GM23338 (cell line): ENCODE data around the gene PLA2G2E. TPM values are rescaled to one million over a fixed set of nuclear protein-coding genes. Genes with fewer than 3 reads are reported as not detected.

Experiments
- ATAC-seq: fragments of 200-7000 bp; cut with Tn5 transposase; 3 replicates; pipeline ENCODE4 v1.9.1; 2020
- DNase-seq: peaks from one replicate; pipeline ENCODE4 v3.0.0-alpha.2; 2015; ENCODE audit warnings: low spot score
- H2AFZ ChIP-seq: fragments of 200-600 bp; sonication (generic); 2 replicates; pipeline ENCODE4 v1.8.0; 2016; ENCODE audit warnings: antibody characterized with exemption, mild to moderate bottlenecking, moderate library complexity
- H3F3A ChIP-seq: fragments of 200-600 bp; sonication (generic); replicated peaks from 2 replicates; pipeline ENCODE4 v1.8.0; 2017; ENCODE audit warnings: antibody characterized with exemption, mixed run types, low read depth
- H3K27ac ChIP-seq: fragments of 200-600 bp; sonication (generic); 2 replicates; pipeline ENCODE4 v1.6.1; 2016; ENCODE audit warnings: low read depth
- H3K27me3 ChIP-seq: fragments of 200-600 bp; sonication (generic); 2 replicates; pipeline ENCODE4 v1.8.0; 2016; ENCODE audit warnings: mild to moderate bottlenecking, mixed run types, moderate library complexity; ENCODE audit not compliant: insufficient read depth
- H3K36me3 ChIP-seq: fragments of 200-600 bp; sonication (generic); 2 replicates; pipeline ENCODE4 v1.8.0; 2016; ENCODE audit warnings: mild to moderate bottlenecking; ENCODE audit not compliant: insufficient read depth
- H3K4me1 ChIP-seq: fragments of 200-600 bp; sonication (generic); 2 replicates; pipeline ENCODE4 v1.8.0; 2016; ENCODE audit warnings: mild to moderate bottlenecking, moderate library complexity; ENCODE audit not compliant: insufficient read depth
- H3K4me2 ChIP-seq: fragments of 200-600 bp; sonication (generic); 2 replicates; pipeline ENCODE4 v1.7.1; 2017; ENCODE audit warnings: mixed run types
- H3K4me3 ChIP-seq: fragments of 200-600 bp; sonication (generic); 2 replicates; pipeline ENCODE4 v1.6.1; 2016; ENCODE audit warnings: mixed run types
- H3K79me2 ChIP-seq: fragments of 200-600 bp; sonication (generic); replicated peaks from 2 replicates; pipeline ENCODE4 v1.8.0; 2017; ENCODE audit warnings: mild to moderate bottlenecking; ENCODE audit not compliant: insufficient read depth
- H3K9me2 ChIP-seq: fragments of 200-600 bp; sonication (generic); 2 replicates; pipeline ENCODE4 v1.8.0; 2017; ENCODE audit not compliant: insufficient read depth
- H4K20me1 ChIP-seq: fragments of 200-600 bp; sonication (generic); replicated peaks from 2 replicates; pipeline ENCODE4 v1.8.0; 2017; ENCODE audit warnings: mild to moderate bottlenecking; ENCODE audit not compliant: insufficient read depth
- H3K27ac Mint-ChIP-seq: 2 replicates; pipeline ENCODE4 v1.8.0; 2020; ENCODE audit warnings: inconsistent platforms, mild to moderate bottlenecking, moderate library complexity, mixed read lengths
- H3K27me3 Mint-ChIP-seq: 3 replicates; pipeline ENCODE4 v1.8.0; 2022; ENCODE audit warnings: low read depth, mild to moderate bottlenecking, moderate library complexity, mixed read lengths, inconsistent platforms; ENCODE audit not compliant: insufficient read depth, poor library complexity
- H3K36me3 Mint-ChIP-seq: 3 replicates; pipeline ENCODE4 v1.8.0; 2021; ENCODE audit warnings: low read depth, mild to moderate bottlenecking, inconsistent platforms, moderate library complexity, mixed read lengths
- H3K4me1 Mint-ChIP-seq: 3 replicates; pipeline ENCODE4 v1.8.0; 2020; ENCODE audit warnings: mild to moderate bottlenecking, inconsistent platforms, mixed read lengths
- H3K4me3 Mint-ChIP-seq: 3 replicates; pipeline ENCODE4 v1.8.0; 2021; ENCODE audit warnings: moderate library complexity, mild to moderate bottlenecking, inconsistent platforms, mixed read lengths
- H3K9me3 Mint-ChIP-seq: 3 replicates; pipeline ENCODE4 v1.8.0; 2020; ENCODE audit warnings: moderate library complexity, mild to moderate bottlenecking, inconsistent platforms, mixed read lengths
- CREB1 ChIP-seq: fragments of 250-450 bp; sonication (Bioruptor Pico); IDR thresholded peaks from 2 replicates; pipeline ENCODE4 v1.5.0; 2020; ENCODE audit warnings: low read depth, mild to moderate bottlenecking, moderate library complexity
- CTCF ChIP-seq, 2 experiments: fragments of 200-600 bp in 1 of 2; sonication (generic) in 1 of 2; conservative IDR thresholded peaks; 2 replicates each; pipeline versions ENCODE4 v1.5.1 to v1.6.1; 2016 to 2017; ENCODE audit warnings: antibody characterized with exemption in 2 of 2, low read depth in 2 of 2, mild to moderate bottlenecking in 2 of 2, moderate library complexity in 1 of 2
- EZH2 ChIP-seq: fragments of 200-600 bp; sonication (generic); IDR thresholded peaks from one replicate; pipeline ENCODE4 v1.8.0; 2017; ENCODE audit warnings: antibody characterized with exemption, mild to moderate bottlenecking, low read depth; ENCODE audit not compliant: unreplicated experiment
- EZH2phosphoT487 ChIP-seq: fragments of 200-600 bp; sonication (generic); IDR thresholded peaks from one replicate; pipeline ENCODE4 v1.8.1; 2018; ENCODE audit warnings: antibody characterized with exemption; ENCODE audit not compliant: unreplicated experiment
- JUNB ChIP-seq: IDR thresholded peaks from one replicate; pipeline ENCODE4 v1.6.1; 2016; ENCODE audit warnings: antibody characterized with exemption; ENCODE audit not compliant: unreplicated experiment
- NANOG ChIP-seq: IDR thresholded peaks from 2 replicates; pipeline ENCODE4 v1.6.1; 2016; ENCODE audit warnings: antibody characterized with exemption, borderline replicate concordance
- POLR2AphosphoS5 ChIP-seq: IDR thresholded peaks from 2 replicates; pipeline ENCODE4 v1.6.1; 2016; ENCODE audit warnings: antibody characterized with exemption, low read depth
- REST ChIP-seq: IDR thresholded peaks from one replicate; pipeline ENCODE4 v1.6.1; 2018; ENCODE audit warnings: antibody characterized with exemption; ENCODE audit not compliant: unreplicated experiment
- STAT1 ChIP-seq: IDR thresholded peaks from one replicate; pipeline ENCODE4 v1.6.1; 2016; ENCODE audit warnings: antibody characterized with exemption; ENCODE audit not compliant: unreplicated experiment
- ZNF114 ChIP-seq: fragments of 250-450 bp; sonication (Bioruptor Pico); IDR thresholded peaks from 2 replicates; pipeline ENCODE4 v1.5.0; 2020; ENCODE audit warnings: mild to moderate bottlenecking, moderate library complexity
- ZNF331 ChIP-seq: fragments of 250-450 bp; sonication (Bioruptor Pico); IDR thresholded peaks from 2 replicates; pipeline ENCODE4 v1.5.0; 2020; ENCODE audit warnings: low read depth, mild to moderate bottlenecking, moderate library complexity
- ZNF462 ChIP-seq: fragments of 250-450 bp; sonication (Bioruptor Pico); IDR thresholded peaks from 2 replicates; pipeline ENCODE4 v1.5.0; 2020; ENCODE audit warnings: mild to moderate bottlenecking, moderate library complexity
- polyA plus RNA-seq: library from polyadenylated mRNA; unstranded; fragments of >200 nt; fragmentation: Nextera tagmentation; extraction: Ambion mirVana; gene quantifications from 2 replicates; pipeline ENCODE4 v1.2.1, GENCODE V29; 2016
- total RNA-seq: library from RNA; depleted of rRNA; stranded (reverse); fragments of >200 nt; shearing (Covaris generic); gene quantifications from 2 replicates; pipeline ENCODE4 v1.2.3, GENCODE V29; 2014
- TF ChIP-seq, protein P1 (sequence below): IDR thresholded peaks from 2 replicates; pipeline ENCODE4 v1.6.1; 2016; ENCODE audit warnings: antibody characterized with exemption

The PLA2G2E gene
- total and polyA plus RNA-seq, 2 experiments from 2014 or later = not detected

- no peak for ATAC-seq
These were observed 3.2 kb downstream of the PLA2G2E start for GRCh38 chr1:19920132-19920710.

More at GRCh38 chr1:19920132-19920710, 3.2 kb downstream of the PLA2G2E start:
- Histone ChIP-seq H3K27me3 (no peaks in the 10 kb centered on the region), H3F3A (no peaks in the 10 kb centered on the region), H3K9me2 (no peaks in the 10 kb centered on the region), H3K36me3 (no peaks in the 10 kb centered on the region), H4K20me1 (no peaks in the 10 kb centered on the region), H3K27ac (no peak overlapping the region), H3K79me2 (no peaks in the 10 kb centered on the region), H3K4me1 (no peaks in the 10 kb centered on the region), H3K4me2 (no peak overlapping the region), H2AFZ (no peak overlapping the region), H3K4me3 (no peak overlapping the region)
- H3K9me3 Mint-ChIP-seq = no peaks in the 10 kb centered on the region; the same call in 2 of the 3 replicates
- H3K27me3 Mint-ChIP-seq = peaks cover 6% of the 10 kb centered on the region
- peaks cover 5% of the 10 kb centered on the region; the same call in 1 of the 3 replicates for H3K4me1 Mint-ChIP-seq
- H3K27ac Mint-ChIP-seq = no peak overlapping the region
- no peak overlapping the region for H3K4me3 Mint-ChIP-seq
- H3K36me3 Mint-ChIP-seq = no peaks in the 10 kb centered on the region
- TF ChIP-seq ZNF331 (CRISPR knock-in tag) (no peak), POLR2AphosphoS5 (no peak), ZNF114 (no peak), CREB1 (CRISPR knock-in tag) (no peak), NANOG (no peak), JUNB (no peak), STAT1 (no peak), REST (no peak), ZNF462 (CRISPR knock-in tag) (no peak), CTCF (conservative IDR thresholded peaks at IDR 0.05; ENCODE audit: low read depth in 2 of 2) (no peak), EZH2 (no peak), EZH2phosphoT487 (no peak)
- TF ChIP-seq, protein P1, sequence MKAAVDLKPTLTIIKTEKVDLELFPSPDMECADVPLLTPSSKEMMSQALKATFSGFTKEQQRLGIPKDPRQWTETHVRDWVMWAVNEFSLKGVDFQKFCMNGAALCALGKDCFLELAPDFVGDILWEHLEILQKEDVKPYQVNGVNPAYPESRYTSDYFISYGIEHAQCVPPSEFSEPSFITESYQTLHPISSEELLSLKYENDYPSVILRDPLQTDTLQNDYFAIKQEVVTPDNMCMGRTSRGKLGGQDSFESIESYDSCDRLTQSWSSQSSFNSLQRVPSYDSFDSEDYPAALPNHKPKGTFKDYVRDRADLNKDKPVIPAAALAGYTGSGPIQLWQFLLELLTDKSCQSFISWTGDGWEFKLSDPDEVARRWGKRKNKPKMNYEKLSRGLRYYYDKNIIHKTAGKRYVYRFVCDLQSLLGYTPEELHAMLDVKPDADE = no peak
- no peak for DNase-seq
